Stimulated activated CD4-positive, alpha-beta T cell treated with anti-CD3 and anti-CD28 coated beads, Interleukin-4, amount 100 ng/mL, for 1 hour (primary cell): ENCODE data around the gene GALR3.
"Not testable (repeated sequence)": the region's sequence is repeated elsewhere in the genome, so short reads cannot be mapped to it uniquely, and the experiment has no call there.

Source experiments
- DNase-seq: peaks from one replicate; pipeline ENCODE4 v3.0.0-alpha.2; 2020

GALR3 gene, protein sequence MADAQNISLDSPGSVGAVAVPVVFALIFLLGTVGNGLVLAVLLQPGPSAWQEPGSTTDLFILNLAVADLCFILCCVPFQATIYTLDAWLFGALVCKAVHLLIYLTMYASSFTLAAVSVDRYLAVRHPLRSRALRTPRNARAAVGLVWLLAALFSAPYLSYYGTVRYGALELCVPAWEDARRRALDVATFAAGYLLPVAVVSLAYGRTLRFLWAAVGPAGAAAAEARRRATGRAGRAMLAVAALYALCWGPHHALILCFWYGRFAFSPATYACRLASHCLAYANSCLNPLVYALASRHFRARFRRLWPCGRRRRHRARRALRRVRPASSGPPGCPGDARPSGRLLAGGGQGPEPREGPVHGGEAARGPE

GRCh38 chr22:37823134-37823985 lies at the start of gene GALR3:
Gene GALR3, plus strand, starts transcription at chr22:37823382. Its CDS starts 25 bp downstream, at chr22:37823407.
- DNase-seq = no peak

DNA sequence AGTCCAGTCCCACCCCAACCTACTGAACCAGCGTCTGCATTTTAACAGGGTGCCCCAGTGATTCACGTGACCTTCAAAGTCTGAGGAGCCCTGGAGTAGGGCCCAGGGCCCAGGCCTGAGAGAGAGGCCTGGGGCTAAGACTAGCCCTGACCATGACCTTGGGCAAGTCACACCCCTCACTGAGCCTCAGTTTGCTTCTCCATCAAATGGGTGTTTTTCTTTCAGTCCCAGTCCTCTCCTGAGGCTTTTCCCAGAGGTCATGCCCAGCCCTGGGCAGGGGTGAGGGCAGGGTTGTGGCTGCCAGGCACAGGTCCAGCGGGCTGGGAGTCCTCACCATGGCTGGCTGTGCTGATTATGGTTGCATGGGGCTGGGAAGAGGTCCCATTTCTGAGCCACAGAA lies 48.5 kb upstream of the GALR3 start:
- no peak for DNase-seq

DNA sequence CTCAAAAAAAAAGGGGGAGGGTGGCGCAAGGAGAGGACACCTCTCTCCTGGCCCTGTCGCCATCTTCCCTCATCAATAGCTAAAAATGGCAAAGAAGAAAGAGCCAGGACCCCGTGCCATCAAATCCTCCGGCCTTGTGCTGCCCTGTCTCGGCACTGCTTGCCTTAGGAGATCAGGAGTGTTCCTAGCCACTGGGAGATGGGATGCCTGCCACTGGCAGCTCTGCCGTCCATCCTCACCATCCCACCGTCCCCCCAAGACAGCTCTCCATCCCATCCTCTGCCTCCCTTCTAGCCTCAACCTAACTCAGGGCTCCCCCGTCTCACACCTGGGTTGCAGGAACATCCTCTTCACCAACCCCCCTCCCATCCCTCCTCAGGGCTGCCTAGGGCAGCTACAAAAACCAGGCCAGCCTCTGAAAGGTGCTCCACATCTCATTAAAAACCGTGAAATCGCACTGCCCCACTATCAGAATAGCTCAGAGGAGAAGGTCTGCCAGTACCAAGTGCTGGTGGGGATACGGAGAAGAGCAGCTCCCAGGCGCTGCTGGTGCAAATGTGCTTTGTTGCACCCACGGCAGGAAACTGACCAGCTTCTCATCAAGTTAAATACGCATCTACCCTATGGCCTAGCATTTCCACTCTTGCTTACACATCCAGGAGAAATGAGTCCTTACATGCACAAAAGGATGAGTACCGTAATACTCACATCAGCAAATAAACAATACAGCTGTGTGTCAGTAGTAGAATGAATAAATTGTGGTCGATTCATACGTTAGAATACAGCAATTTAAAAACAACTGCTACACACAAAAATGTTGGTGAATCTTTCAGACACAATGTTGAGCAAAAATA lies 47.2 kb upstream of the GALR3 start:
- no peak for DNase-seq

DNA sequence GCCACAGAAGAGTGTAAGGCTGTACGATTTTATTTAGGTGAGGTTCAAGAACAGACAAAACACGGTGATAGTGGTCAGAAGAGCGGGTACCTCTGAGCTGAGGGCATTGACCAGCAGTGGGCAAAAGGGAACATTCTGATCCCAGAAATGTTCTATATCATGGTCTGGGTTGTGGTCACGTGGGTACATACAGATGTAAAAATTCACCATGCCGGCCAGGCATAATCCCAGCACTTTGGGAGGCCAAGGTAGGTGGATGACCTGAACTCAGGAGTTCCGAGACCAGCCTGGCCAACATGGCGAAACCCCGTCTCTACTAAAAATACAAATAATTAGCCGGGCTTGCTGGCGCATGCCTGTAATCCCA lies 46.6 kb upstream of the GALR3 start:
- DNase-seq = no peak

GRCh38 chr22:37777122-37777687 lies 46.0 kb upstream of the GALR3 start:
- no peak for DNase-seq

GRCh38 chr22:37778370-37779009 lies 44.7 kb upstream of the GALR3 start:
- no peak for DNase-seq

DNA sequence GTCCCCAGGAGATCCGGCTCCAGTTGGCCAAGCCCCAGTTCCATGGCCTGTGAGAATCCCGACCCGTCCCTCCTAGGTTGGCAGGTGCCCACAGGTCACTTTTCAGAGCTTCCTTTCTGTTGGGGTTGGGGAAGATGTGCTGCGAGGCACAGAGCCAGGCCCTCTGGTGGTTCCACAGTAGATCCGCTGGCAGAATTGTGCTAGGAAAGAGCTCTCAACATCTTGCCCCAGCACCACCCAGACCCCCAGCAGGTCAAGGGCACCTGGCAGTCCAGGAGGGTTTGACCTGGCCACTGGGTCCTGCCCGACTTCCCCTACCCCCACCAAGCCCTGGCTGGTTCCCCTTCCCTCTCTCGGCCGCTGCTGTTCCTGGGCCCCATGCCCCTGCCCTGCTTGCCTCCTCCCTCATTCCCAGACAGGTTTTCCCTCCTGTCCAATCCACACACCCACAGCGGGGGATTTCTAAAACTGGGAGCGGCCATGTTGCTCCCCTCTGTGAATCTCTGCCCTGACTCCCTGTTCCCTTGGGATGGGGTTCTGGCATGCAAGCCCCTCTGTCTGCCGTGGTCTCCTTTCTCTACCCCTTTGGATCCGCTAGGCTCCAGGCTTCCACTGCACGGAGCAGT lies 41.6 kb upstream of the GALR3 start:
- no peak for DNase-seq

- DNase-seq = no peak
Observed at GRCh38 chr22:37782340-37783168, 40.6 kb upstream of the GALR3 start.

DNA sequence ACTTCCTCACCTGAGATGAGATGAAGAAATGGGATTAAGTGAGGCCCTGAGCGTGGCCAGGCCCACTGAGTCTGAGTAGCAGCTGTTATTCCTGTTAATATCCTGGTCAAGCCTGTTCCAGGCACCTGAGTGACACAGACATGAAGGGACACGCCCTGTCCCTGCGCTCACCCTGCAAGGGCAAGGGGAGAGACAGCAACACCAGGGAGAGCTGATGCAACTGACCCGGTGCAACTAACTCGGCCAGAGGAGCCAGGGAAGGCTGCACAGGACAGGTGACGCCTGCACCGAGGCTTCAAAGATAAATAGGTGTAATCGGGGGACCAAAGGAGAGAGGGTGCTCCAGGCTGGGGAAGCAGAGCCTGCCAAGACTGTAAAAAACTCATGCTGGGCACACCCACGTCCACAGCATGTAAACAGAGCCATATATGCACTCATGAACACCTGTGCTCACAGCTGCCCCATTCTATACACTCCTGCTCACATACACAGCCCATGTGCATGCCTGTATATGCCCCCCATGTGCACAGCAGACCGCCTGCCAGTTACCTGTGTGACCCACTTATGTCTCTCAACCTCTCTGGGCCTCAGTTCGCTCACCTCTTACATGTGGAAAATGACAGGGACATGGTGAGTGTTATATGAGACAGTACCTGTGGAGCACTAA lies 38.2 kb upstream of the GALR3 start:
- DNase-seq = no peak

DNA sequence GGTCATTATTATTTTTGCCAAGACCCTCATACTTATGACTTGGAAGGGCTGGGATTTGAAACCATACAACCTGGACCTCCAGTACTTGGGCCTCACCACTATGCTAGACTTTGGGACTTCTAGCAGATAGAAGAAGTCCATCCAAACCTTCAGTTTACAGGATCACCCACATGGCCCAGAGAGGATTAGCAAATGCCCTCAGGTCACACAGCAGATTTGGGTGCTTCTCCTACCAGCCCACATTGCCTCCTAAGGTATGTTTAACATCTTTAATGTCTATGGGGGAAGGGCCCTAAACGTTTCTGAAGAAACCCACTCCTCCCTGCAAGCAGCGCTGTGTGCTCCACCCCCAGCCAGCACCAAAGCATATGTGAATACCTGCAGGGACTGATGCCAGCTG lies 32.9 kb upstream of the GALR3 start:
- DNase-seq = no peak

- no peak for DNase-seq
Observed at GRCh38 chr22:37792494-37792893, 30.7 kb upstream of the GALR3 start.

GRCh38 chr22:37794376-37794775 lies 28.8 kb upstream of the GALR3 start:
- no peak for DNase-seq

DNA sequence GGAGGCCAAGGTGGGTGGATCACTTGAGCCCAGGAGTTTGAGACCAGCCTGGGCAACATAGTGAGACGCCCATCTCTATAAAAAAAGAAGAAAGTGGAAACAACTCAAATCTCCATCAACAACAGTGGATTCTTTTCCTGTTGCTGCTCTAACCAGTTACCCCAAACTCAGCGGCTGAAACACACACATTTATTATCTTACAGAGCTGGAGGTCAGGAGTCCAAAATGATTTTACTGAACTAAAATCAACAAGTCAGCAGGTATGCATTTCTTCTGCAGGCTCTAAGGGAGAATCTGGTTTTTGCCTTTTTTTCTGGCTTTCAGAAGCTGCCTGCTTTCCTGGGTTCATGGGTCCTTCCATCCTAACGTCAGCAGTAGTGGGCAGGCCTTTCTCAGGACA lies 27.1 kb upstream of the GALR3 start:
- no peak for DNase-seq

DNA sequence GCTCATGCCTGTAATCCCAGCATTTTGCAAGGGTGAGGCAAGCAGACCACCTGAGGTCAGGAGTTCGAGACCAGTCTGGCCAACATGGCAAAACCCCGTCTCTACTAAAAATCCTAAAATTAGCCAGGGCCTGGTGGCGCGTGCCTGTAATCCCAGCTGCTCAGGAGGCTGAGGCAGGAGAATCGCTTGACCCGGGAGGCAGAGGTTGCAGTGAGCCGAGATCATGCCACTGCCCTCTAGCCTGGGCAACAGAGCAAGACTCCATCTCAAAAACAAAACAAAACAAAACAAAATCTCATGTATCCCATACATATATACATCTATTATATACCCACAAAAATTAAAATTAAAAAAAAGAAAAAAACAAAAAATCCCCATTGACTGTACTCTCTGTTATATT lies 25.9 kb upstream of the GALR3 start:
- DNase-seq = not testable (repeated sequence)

GRCh38 chr22:37797874-37798500 lies 25.2 kb upstream of the GALR3 start:
- DNase-seq = no peak

GRCh38 chr22:37799979-37800378 lies 23.2 kb upstream of the GALR3 start:
- not testable (repeated sequence) for DNase-seq

DNA sequence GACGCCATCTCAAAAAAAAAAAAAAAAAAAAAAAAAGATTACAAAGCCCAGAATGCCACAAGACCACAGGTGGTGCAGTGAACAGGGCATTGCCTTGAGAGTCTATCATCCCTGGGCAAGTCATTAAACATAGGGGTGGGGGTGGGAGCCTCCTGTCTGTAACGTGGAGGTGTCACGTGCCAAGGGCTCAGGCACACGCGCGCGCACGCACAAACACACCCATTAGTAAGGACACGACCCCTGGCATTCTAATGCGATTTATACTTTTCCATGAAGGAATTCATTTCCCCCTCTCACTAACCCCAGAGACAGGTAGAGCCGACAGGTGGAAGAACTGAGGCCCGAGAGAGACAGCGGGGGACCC lies 21.3 kb upstream of the GALR3 start:
- no peak for DNase-seq

DNA sequence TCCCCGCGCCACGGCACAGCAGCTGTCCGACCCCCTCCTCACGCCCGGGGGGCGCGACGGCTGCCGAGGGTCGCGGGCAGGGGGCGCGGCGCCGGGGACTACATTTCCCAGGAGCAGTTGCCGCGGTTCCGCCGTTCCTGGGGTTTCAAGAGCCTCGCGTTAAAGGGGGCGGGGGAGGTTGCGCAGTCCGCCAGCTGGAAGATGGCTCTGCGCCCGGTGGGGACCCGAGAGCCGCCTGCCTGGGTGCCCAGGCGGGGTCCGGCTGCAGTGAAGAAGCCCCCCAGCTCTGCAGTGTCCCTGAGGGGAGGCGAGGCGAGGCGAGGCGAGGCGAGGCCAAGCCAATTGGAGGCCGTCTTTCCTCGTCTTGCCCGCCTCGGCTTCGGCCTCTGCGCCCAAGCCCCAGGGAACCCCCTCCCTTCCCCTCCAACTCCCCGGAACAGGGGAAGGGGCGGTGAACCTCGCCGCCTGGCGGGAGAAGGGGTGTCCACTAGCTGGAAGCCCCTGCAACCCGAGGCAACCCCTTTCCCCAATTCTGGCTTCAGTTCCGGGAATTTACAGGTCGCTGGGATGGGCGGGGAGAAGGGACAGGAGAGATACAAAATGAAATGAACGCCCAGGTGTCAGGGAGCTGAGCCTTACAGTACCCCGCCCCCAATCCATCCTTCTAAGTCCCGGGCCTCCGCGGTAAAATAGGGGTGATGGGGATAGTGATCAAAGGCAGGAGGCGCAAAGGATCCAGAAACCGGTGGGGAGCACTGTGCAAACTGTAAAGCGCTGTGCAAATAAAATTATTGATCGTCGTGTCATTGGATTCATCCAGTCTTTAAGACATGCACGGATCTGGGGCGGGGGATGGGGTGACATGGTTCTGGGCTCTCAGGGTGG lies 20.6 kb upstream of the GALR3 start:
- peak; percentile 35 for DNase-seq

DNA sequence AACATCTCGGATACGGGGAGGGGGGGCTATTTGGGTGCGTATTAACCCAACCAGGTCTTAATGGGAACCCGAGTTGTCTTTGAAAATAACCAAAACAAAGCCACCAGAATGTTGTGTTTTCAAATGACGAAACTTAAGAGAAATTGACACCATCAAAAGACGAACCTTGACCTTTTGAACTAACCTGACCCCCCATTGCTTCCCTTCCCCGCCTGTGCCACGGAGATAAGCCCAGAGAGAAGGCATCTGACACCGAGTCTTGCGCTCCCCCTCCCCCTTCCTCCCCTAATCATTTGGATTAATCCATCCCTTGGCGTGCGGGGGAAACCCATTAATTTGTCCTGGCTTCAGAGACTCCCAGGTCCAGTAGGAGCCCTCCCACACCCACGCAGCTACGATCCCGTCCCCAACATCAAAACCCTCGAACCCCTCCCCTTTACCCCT lies 20.0 kb upstream of the GALR3 start:
- DNase-seq = no peak
